Prostate gland (tissue), 2 donors: ENCODE data around the gene RGS2. TPM values are rescaled to one million over a fixed set of nuclear protein-coding genes. Genes with fewer than 3 reads are reported as not detected.

Experiments
- DNase-seq: peaks from one replicate; pipeline ENCODE4 v3.0.0-alpha.2; 2019; ENCODE audit warnings: low spot score
- H3K27ac ChIP-seq, 2 donors: fragments of 200-600 bp; sonication (generic); 2 replicates each; pipeline ENCODE4 v1.5.1; 2017 to 2019
- H3K27me3 ChIP-seq: fragments of 200-600 bp; sonication (generic); replicated peaks from 2 replicates; pipeline ENCODE4 v1.5.1; 2019; ENCODE audit not compliant: insufficient read depth
- H3K36me3 ChIP-seq, 2 donors: fragments of 200-600 bp; sonication (generic); 1 replicate in 1 of 2; 2 replicates in 1 of 2; pipeline versions ENCODE4 v1.5.1 to v1.8.1; 2017 to 2019
- H3K4me1 ChIP-seq: fragments of 200-600 bp; sonication (generic); replicated peaks from 2 replicates; pipeline ENCODE4 v1.5.1; 2019
- H3K4me3 ChIP-seq, 2 donors: fragments of 200-600 bp; sonication (generic); 2 replicates each; pipeline ENCODE4 v1.5.1; 2017 to 2019
- H3K9me3 ChIP-seq: fragments of 200-600 bp; sonication (generic); 2 replicates; pipeline ENCODE4 v1.5.1; 2017
- CTCF ChIP-seq, 4 experiments: fragments of 200-600 bp in 2 of 4; fragments of 450-650 bp in 2 of 4; sonication (generic) in 2 of 4; IDR thresholded peaks; 1 replicate in 3 of 4; 2 replicates in 1 of 4; pipeline ENCODE4 v1.5.1; 2016 to 2019; ENCODE audit warnings: antibody characterized with exemption in 4 of 4, mild to moderate bottlenecking in 2 of 4, moderate library complexity in 2 of 4
- POLR2A ChIP-seq: fragments of 450-650 bp; IDR thresholded peaks from one replicate; pipeline ENCODE4 v1.6.1; 2016; ENCODE audit warnings: antibody characterized with exemption, mild to moderate bottlenecking
- POLR2AphosphoS5 ChIP-seq: sonication (generic); formaldehyde crosslinking; IDR thresholded peaks from one replicate; pipeline ENCODE4 v1.6.1; 2017; ENCODE audit warnings: antibody characterized with exemption
- WGBS: methylation state at CpG from one replicate; pipeline ENCODE4 v1.1.5; 2018; 5-methylcytosine and 5-hydroxymethylcytosine counted together
- intact Hi-C: fragments of 100-400 bp; cut with DNase I; formaldehyde crosslinking; loops from one replicate; pipeline ENCODE4 v1.14.2; 2022
- total RNA-seq, 2 donors: library from RNA; depleted of rRNA; stranded (reverse); fragments of >200 nt; gene quantifications; one replicate each; pipeline ENCODE4 v1.1.0, GENCODE V29; 2016

Gene RGS2
- total RNA-seq, 2 donors from 2014 or later, result 70.2 to 129 TPM

DNA sequence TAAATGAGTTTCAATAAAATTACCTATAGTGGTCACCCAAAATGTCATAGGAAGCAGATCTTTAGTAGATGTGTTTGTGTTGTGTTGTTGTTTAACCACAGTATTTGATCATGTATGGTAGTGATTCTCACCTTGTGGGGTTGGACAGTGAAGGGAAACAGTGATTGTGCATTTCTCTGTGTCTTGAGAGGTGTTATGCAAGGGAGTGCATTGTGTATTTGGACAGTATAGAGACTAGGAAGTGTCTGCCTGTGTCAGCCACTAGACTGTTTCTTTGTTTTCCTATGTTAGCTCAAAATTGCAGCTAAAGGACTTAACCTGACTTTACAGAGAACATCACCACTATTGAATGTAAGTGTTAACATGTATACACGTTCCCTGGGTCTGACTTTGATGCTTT lies 6.0 kb downstream of the RGS2 start:
- Histone ChIP-seq H3K4me1 (no peaks in the 10 kb centered on the region), H3K27me3 (no peaks in the 10 kb centered on the region), H3K9me3 (no peaks in the 10 kb centered on the region), H3K36me3 (no peaks in the 10 kb centered on the region), H3K27ac (peak overlapping the region in 1 of 2 donors; percentile 12), H3K4me3 (no peak overlapping the region)
- whole genome bisulfite sequencing, result 75% methylated on average over 1 of the region's 1 CpG
- intact Hi-C loops, result loop anchor here (5.0 kb wide), 3 partner anchors 77 to 202 kb away; no protein-coding TSS in a partner anchor
- TF ChIP-seq POLR2AphosphoS5 (no peak), POLR2A (no peak), CTCF (IDR thresholded peaks at IDR 0.05) (no peak)
- no peak for DNase-seq

DNA sequence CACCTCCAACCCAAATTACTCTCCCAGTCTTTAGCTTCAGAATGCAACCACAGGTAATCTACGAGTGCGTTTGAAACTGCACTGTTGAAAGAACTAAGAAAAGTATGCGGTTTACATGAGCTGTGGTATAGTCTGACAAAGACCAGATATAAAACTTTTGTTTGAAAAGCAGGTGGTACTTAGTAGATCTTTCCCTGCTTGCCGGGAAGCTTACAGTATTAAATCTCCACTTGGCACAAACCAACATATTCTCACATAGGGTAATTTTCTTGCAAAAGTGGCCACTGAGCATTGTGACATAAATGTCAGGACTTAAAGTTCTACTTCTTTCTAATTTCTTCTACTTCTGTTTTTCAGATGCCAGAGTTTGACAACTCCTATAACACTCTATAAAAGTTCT lies 8.4 kb downstream of the RGS2 start:
- no peak for DNase-seq
- no peaks in the 10 kb centered on the region for H3K27me3 ChIP-seq
- WGBS, result 27% methylated on average over 4 of the region's 4 CpGs
- H3K4me3 ChIP-seq, result no peak overlapping the region
- TF ChIP-seq CTCF (IDR thresholded peaks at IDR 0.05) (no peak), POLR2AphosphoS5 (no peak), POLR2A (no peak)
- H3K36me3 ChIP-seq, result no peaks in the 10 kb centered on the region
- no peak overlapping the region for H3K27ac ChIP-seq
- H3K4me1 ChIP-seq, result no peaks in the 10 kb centered on the region
- intact Hi-C loops, result no loop called here
- H3K9me3 ChIP-seq, result no peaks in the 10 kb centered on the region

GRCh38 chr1:192821296-192821695 lies 12.5 kb downstream of the RGS2 start:
- TF ChIP-seq CTCF (IDR thresholded peaks at IDR 0.05) (no peak), POLR2A (no peak), POLR2AphosphoS5 (no peak)
- no peaks in the 10 kb centered on the region for H3K36me3 ChIP-seq
- DNase-seq, result no peak
- H3K27ac ChIP-seq, result no peak overlapping the region
- WGBS, result 89% methylated on average over 3 of the region's 3 CpGs
- no peaks in the 10 kb centered on the region for H3K4me1 ChIP-seq
- no peaks in the 10 kb centered on the region for H3K27me3 ChIP-seq
- intact Hi-C loops, result no loop called here
- H3K9me3 ChIP-seq, result no peaks in the 10 kb centered on the region
- H3K4me3 ChIP-seq, result no peak overlapping the region

DNA sequence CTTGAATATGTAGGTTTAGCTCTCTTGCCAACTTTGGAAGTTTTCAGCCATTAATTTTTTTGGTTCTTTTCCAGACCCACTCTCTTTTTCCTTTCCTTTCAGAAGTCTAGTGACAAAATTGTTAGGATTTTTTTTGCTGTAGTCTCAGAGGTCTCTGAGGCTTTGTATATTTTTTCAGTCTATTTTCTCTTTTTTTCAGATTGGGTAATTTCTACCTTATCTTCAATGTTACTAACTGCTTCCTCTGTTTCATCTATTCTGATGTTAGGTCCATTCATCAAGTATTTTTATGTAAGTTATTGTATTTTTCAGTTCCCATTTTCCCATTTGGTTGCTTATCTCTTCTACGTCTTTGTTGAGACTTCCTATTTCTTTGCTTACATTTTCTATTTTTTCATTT lies 15.7 kb downstream of the RGS2 start:
- no peak for TF ChIP-seq POLR2A
- TF ChIP-seq CTCF (IDR thresholded peaks at IDR 0.05), result no peak
- TF ChIP-seq POLR2AphosphoS5, result no peak
- Histone ChIP-seq H3K4me1 (no peaks in the 10 kb centered on the region), H3K27ac (no peak overlapping the region), H3K27me3 (no peaks in the 10 kb centered on the region), H3K4me3 (no peak overlapping the region), H3K9me3 (no peaks in the 10 kb centered on the region), H3K36me3 (no peaks in the 10 kb centered on the region)
- 49% methylated on average over 1 of the region's 1 CpG for WGBS
- no peak for DNase-seq
- intact Hi-C loops, result no loop called here

DNA sequence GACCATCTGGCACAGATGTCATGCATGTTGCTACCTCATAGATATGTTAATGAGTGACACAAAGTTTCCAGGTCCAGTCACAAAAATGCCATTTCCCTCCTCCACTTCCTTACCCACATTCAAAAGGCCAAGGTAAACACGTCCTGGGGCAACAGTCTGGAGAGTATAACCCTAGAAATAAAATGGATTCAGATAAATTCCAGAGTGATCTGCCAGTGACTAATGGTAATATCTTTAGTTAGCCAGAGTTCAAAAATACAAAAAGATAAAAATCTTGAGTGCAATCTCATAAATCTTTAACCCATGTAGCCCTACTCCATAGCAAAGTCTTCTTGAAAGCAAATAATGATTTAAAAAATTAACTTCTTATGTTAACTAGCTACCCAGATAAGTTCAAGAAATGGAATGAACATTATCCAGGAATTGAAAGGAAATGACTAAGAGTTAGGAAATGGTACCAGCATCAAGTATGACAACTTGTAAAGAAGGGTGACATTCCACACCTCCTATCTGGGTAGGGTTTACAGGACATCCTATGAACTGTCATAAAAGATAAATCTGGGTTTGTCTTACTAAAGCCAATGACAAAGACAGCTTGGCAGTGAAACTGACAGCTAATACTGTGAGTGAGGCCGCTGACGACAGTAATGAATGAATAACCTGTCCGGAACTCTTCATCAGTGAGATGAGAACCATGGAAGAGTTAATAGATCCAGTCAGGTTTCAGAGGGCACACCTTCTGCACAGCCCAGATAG lies 18.1 kb downstream of the RGS2 start:
- no peaks in the 10 kb centered on the region for H3K9me3 ChIP-seq
- intact Hi-C loops, result no loop called here
- no peaks in the 10 kb centered on the region for H3K36me3 ChIP-seq
- no peak overlapping the region for H3K27ac ChIP-seq
- DNase-seq, result no peak
- H3K4me3 ChIP-seq, result no peak overlapping the region
- no peaks in the 10 kb centered on the region for H3K4me1 ChIP-seq
- 67% methylated on average over 4 of the region's 4 CpGs for WGBS
- no peaks in the 10 kb centered on the region for H3K27me3 ChIP-seq
- no peak for TF ChIP-seq POLR2A
- no peak for TF ChIP-seq POLR2AphosphoS5
- TF ChIP-seq CTCF (IDR thresholded peaks at IDR 0.05), result no peak
